ENCODE measurements around the gene OSBPL8. TPM values are rescaled to one million over a fixed set of nuclear protein-coding genes. Genes with fewer than 3 reads are reported as not detected.

OSBPL8 gene
- total and polyA plus RNA-seq, 9 of the 15 experiments (the other 6 are each of a cell fraction or from before 2014, with no cell fraction given): 17.4 to 82.7 (median 42.8) TPM

GRCh38 chr12:76530516-76530915, 29.1 kb downstream of the OSBPL8 start:
- no peaks in the 10 kb centered on the region for H3K9me1 ChIP-seq (ENCODE audit: control insufficient read depth, insufficient read depth, low read length)
- DNase-seq (ENCODE audit: extremely low read depth in 1 of 4, low spot score in 3 of 4) (peak in 2 of 4 experiments; percentile 19 to 21), FAIRE-seq (peak; percentile 58), ATAC-seq (peak; percentile 56)
- 36% methylated on average over 1 of the region's 1 CpG for WGBS (ENCODE audit: insufficient coverage, low coverage, missing lambda C conversion rate)
- H3K27ac ChIP-seq (ENCODE audit: extremely low read depth, low read depth, low read length): no peak overlapping the region
- H3K36me3 ChIP-seq (ENCODE audit: control insufficient read depth, insufficient read depth, low read length): no peaks in the 10 kb centered on the region; the same call in 2 of the 3 replicates
- H2AFZ ChIP-seq (ENCODE audit: low read depth, low read length): no peak overlapping the region
- POLR2A ChIA-PET: interaction anchor here (0.6 to 1.8 kb wide), 2 partner anchors 9 to 122 kb away, joined by 4 to 6 read pairs; no protein-coding TSS in a partner anchor
- in situ Hi-C loops (cut with MboI) (no loop called here), intact Hi-C loops (cut with micrococcal nuclease) (no loop called here)
- H3K4me1 ChIP-seq (replicated peaks in 1 of 2; ENCODE audit: control insufficient read depth in 2 of 2, insufficient read depth in 2 of 2, low read length in 2 of 2): peaks cover 12 to 18% of the 10 kb centered on the region in 2 experiments; a peak in 3 of 5 replicates
- CTCF ChIA-PET (ENCODE audit: low intra/inter-chr PET ratio): no interaction called here
- H3K4me2 ChIP-seq (ENCODE audit: insufficient read depth, low read length): no peak overlapping the region
- no peak for TF ChIP-seq ZEB2 (IDR thresholded peaks at IDR 0.05)
- no peak for TF ChIP-seq NFXL1 (CRISPR knock-in tag; IDR thresholded peaks at IDR 0.05)
- peak; percentile 68 for TF ChIP-seq CBFA2T3 (IDR thresholded peaks at IDR 0.05)
- 0 out of 2 replicates have a peak, but pooled peaks have one; percentile 25 for TF ChIP-seq TCF3 (CRISPR knock-in tag; IDR thresholded peaks at IDR 0.05)
- peak; percentile 53; the same call in 1 of the 2 replicates for TF ChIP-seq TAL1 (IDR thresholded peaks at IDR 0.05)
- no peak for TF ChIP-seq PRPF4 (IDR thresholded peaks at IDR 0.05; ENCODE audit: insufficient read depth, low read depth, low read length, poor library complexity, severe bottlenecking)
- TF ChIP-seq CBFA2T2 (conservative IDR thresholded peaks at IDR 0.05): peak; percentile 47; the same call in 1 of the 2 replicates
- TF ChIP-seq TEAD4 (IDR thresholded peaks at IDR 0.05; ENCODE audit: low read length): 0 out of 2 replicates have a peak, but pooled peaks have one; percentile 26
- no peak for TF ChIP-seq TEAD4 (CRISPR knock-in tag; IDR thresholded peaks at IDR 0.05; ENCODE audit: borderline replicate concordance)
- no peak for TF ChIP-seq HOXB6 (CRISPR knock-in tag; IDR thresholded peaks at IDR 0.05; ENCODE audit: borderline replicate concordance)
- peaks cover 75% of the 10 kb centered on the region for H3K79me2 ChIP-seq (ENCODE audit: control insufficient read depth, insufficient read depth, low read length)
- no TSS peak for BruUV-seq (replicated peaks)
- no peaks in the 10 kb centered on the region for H3K27me3 ChIP-seq (ENCODE audit: control insufficient read depth in 2 of 2, insufficient read depth in 2 of 2, low read length in 2 of 2)
- no peak overlapping the region for H3K4me3 ChIP-seq
- H3K9ac ChIP-seq (ENCODE audit: insufficient read depth in 1 of 2, low read depth in 2 of 2, low read length in 2 of 2): no peak overlapping the region
- H3K9me3 ChIP-seq (replicated peaks; ENCODE audit: control insufficient read depth, insufficient read depth, low read depth, low read length): no peaks in the 10 kb centered on the region
- no peaks in the 10 kb centered on the region for H4K20me1 ChIP-seq (replicated peaks; ENCODE audit: control insufficient read depth, insufficient read depth, low read length)
